Brain microvascular endothelial cell (primary cell): ENCODE data around the gene CCR7.

ENCODE experiments used
- DNase-seq: peaks from one replicate; pipeline ENCODE4 v3.0.0-alpha.2; 2020
- H3K27ac ChIP-seq: fragments of 250-450 bp; sonication (Bioruptor Pico); 2 replicates; pipeline ENCODE4 v1.5.1; 2020; ENCODE audit warnings: mild to moderate bottlenecking, moderate library complexity
- H3K27me3 ChIP-seq: fragments of 250-450 bp; sonication (Bioruptor Pico); replicated peaks from 2 replicates; pipeline ENCODE4 v1.5.1; 2020; ENCODE audit warnings: mild to moderate bottlenecking
- H3K36me3 ChIP-seq: fragments of 250-450 bp; sonication (Bioruptor Pico); replicated peaks from 2 replicates; pipeline ENCODE4 v1.5.1; 2020; ENCODE audit warnings: mild to moderate bottlenecking
- H3K4me3 ChIP-seq: 2 replicates; pipeline ENCODE4 v1.5.1; 2011; ENCODE audit warnings: low read depth, mild to moderate bottlenecking, control low read depth, low read length, moderate library complexity
- CTCF ChIP-seq: IDR thresholded peaks from 2 replicates; pipeline ENCODE4 v1.5.1; 2011; ENCODE audit warnings: low read depth, mild to moderate bottlenecking, moderate library complexity, low read length, control low read depth, inconsistent platforms; ENCODE audit errors: missing control alignments
- in situ Hi-C: cut with HindIII; loops from 2 replicates; pipeline ENCODE4 v1.10.0; 2017; ENCODE audit warnings: low sequenced_read_pairs, low pct_ligation_motif_present

Gene CCR7

GRCh38 chr17:40539711-40540411 lies 25.4 kb downstream of the CCR7 start:
- Histone ChIP-seq H3K27ac (no peak overlapping the region), H3K36me3 (no peaks in the 10 kb centered on the region), H3K4me3 (no peak overlapping the region), H3K27me3 (no peaks in the 10 kb centered on the region)
- TF ChIP-seq CTCF = no peak
- DNase-seq = no peak
- in situ Hi-C loops = loop anchor here (25.0 kb wide), 2 partner anchors 128 to 228 kb away; partner anchors contain the start of genes RARA and TOP2A

GRCh38 chr17:40538936-40539705 lies 26.2 kb downstream of the CCR7 start:
- in situ Hi-C loops = loop anchor here (25.0 kb wide), 2 partner anchors 127 to 227 kb away; partner anchors contain the start of genes RARA and TOP2A
- DNase-seq = no peak
- no peak overlapping the region for H3K27ac ChIP-seq
- H3K36me3 ChIP-seq = no peaks in the 10 kb centered on the region
- H3K27me3 ChIP-seq = no peaks in the 10 kb centered on the region
- no peak overlapping the region for H3K4me3 ChIP-seq
- TF ChIP-seq CTCF = no peak

GRCh38 chr17:40538019-40538935 lies 27.0 kb downstream of the CCR7 start:
- H3K36me3 ChIP-seq = no peaks in the 10 kb centered on the region
- no peak overlapping the region for H3K27ac ChIP-seq
- DNase-seq = no peak
- no peaks in the 10 kb centered on the region for H3K27me3 ChIP-seq
- H3K4me3 ChIP-seq = no peak overlapping the region
- in situ Hi-C loops = loop anchor here (25.0 kb wide), 2 partner anchors 126 to 226 kb away; partner anchors contain the start of genes RARA and TOP2A
- no peak for TF ChIP-seq CTCF

GRCh38 chr17:40536295-40537171 lies 28.7 kb downstream of the CCR7 start:
- no peak overlapping the region for H3K27ac ChIP-seq
- no peak overlapping the region for H3K4me3 ChIP-seq
- no peak for DNase-seq
- no peaks in the 10 kb centered on the region for H3K36me3 ChIP-seq
- in situ Hi-C loops = loop anchor here (25.0 kb wide), 2 partner anchors 124 to 224 kb away; partner anchors contain the start of genes RARA and TOP2A
- H3K27me3 ChIP-seq = no peaks in the 10 kb centered on the region
- TF ChIP-seq CTCF = no peak

GRCh38 chr17:40535924-40536294 lies 29.4 kb downstream of the CCR7 start:
- no peak overlapping the region for H3K4me3 ChIP-seq
- H3K27ac ChIP-seq = no peak overlapping the region
- no peak for TF ChIP-seq CTCF

More at GRCh38 chr17:40535924-40536294, 29.4 kb downstream of the CCR7 start:
- no peaks in the 10 kb centered on the region for H3K36me3 ChIP-seq
- no peaks in the 10 kb centered on the region for H3K27me3 ChIP-seq
- DNase-seq = no peak
- in situ Hi-C loops = loop anchor here (25.0 kb wide), 2 partner anchors 124 to 224 kb away; partner anchors contain the start of genes RARA and TOP2A
